GM12872 (cell line): ENCODE results near the gene ABCA1.

Experiments used
- TF ChIP-seq, protein P1 (sequence below): IDR thresholded peaks from 3 replicates; pipeline ENCODE4 v1.5.1; 2011; ENCODE audit warnings: low read depth, mild to moderate bottlenecking, low read length, moderate library complexity; ENCODE audit not compliant: insufficient read depth

ABCA1 gene

DNA sequence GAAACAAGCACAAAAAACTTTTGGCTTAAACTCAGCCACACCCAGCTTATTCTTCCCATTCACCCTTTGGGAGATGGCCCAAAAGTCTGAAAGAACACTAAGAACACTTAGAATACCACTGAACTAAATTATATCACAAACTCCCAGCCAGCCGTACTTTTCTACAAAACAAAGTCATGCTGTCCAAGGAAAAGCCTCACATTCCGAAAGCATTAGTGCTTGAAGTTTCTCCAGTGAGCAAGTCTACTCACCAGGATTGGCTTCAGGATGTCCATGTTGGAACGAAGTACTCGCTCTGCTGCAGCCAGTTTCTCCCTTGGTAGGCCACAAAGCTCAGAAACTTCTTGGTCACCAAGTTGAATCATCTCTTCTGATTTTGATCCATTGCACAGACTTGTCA, 69.7 kb downstream of the ABCA1 start:
- TF ChIP-seq, protein P1, sequence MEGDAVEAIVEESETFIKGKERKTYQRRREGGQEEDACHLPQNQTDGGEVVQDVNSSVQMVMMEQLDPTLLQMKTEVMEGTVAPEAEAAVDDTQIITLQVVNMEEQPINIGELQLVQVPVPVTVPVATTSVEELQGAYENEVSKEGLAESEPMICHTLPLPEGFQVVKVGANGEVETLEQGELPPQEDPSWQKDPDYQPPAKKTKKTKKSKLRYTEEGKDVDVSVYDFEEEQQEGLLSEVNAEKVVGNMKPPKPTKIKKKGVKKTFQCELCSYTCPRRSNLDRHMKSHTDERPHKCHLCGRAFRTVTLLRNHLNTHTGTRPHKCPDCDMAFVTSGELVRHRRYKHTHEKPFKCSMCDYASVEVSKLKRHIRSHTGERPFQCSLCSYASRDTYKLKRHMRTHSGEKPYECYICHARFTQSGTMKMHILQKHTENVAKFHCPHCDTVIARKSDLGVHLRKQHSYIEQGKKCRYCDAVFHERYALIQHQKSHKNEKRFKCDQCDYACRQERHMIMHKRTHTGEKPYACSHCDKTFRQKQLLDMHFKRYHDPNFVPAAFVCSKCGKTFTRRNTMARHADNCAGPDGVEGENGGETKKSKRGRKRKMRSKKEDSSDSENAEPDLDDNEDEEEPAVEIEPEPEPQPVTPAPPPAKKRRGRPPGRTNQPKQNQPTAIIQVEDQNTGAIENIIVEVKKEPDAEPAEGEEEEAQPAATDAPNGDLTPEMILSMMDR = no peak

DNA sequence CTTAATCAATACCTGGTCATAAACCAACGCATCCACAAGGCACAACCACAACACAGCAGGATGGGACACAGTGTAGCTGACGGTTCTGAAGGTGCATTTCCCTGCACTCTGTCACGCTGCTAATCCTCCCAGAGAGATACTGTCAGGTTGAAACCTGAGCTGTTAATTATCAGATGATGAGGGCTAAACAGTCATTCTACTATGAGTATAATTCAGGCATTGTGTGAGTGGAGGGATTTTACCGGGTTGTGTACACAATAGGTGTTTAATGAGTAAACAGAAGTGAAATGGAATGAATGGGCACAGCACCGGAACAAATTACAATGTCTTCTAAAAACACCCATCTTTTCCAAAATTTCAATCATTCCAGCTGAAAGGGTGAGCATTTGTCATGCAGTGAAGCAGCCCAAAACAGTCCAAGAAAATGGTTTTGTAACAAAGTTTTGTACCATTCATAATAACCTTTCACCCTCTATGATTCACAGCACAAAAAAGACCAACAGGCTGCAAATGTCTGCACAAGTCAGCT, 71.5 kb downstream of the ABCA1 start:
- TF ChIP-seq, protein P1 = no peak

DNA sequence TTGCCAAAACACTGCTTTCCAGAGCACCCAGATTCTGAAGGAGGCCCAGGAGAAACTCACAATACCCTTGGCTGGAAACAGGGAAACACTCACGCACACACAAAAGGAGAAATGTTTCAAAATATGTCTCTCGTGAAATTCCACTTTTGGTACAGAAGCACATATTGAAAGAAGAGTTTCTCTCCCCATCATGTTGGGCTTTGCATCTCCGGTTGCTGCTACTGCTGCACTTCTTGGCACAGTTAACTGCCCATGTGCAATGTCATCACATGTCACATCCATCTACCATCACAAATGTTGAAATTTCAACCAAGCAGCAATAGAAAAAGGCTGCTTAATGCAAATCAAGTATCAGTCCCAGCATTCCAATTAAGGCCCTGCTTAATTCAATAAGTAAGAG, 72.1 kb downstream of the ABCA1 start:
- TF ChIP-seq, protein P1 = no peak

DNA sequence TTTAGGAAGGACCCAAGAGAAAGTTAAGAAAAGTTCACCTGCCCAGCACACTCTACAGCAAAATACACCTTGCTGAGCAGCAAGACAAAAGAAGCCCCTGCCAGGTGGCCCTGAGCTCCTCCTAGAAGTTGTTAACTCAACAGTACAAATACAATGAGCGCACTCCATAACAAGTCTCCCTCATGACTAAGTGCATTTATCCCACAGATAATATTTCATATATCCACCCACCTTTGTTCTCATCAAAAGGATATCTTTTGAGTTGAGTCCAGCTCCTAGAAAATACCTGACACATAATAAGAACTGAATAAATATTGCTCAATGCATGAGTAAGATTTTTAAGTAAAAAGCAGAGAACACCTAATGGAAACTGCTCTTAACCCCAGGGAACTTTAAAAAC, 73.3 kb downstream of the ABCA1 start:
- TF ChIP-seq, protein P1 = no peak

DNA sequence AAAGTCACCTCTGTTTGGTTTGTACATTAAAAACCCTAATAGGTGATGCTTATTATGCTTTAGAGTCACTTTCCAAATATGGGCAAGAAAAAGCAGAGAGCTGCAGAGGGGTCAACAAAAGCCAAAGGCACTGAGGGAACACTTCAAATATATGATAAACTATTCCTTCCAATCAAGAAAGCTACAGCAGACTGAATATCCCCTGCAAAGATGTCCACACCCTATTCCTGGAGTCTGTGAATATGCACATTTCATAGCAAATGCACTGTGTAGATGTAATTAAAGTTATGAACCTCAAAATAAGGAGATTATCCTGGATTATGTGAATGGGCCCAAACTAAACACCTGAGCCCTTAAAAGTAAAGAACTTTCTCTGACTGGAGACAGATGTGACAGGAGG, 74.3 kb downstream of the ABCA1 start:
- TF ChIP-seq, protein P1 = no peak

DNA sequence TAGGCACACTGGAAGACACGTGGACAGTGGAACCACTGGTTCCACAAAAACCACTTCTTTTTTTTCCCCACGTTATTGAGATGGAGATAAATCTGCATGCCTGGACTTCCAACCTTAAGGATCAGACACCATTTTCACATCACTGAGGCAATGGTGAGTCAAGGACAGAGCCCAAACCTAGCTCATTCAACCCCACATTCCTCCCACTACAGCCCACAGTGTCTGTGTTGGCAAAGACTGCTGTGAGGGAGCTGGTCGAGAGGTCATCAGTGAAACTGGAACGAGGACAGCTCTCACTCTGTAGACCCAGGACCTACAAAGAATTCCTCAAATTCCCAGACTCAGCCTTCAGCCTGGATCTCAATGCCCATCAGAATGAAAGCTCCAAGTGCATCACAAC, 74.8 kb downstream of the ABCA1 start:
- TF ChIP-seq, protein P1 = no peak

DNA sequence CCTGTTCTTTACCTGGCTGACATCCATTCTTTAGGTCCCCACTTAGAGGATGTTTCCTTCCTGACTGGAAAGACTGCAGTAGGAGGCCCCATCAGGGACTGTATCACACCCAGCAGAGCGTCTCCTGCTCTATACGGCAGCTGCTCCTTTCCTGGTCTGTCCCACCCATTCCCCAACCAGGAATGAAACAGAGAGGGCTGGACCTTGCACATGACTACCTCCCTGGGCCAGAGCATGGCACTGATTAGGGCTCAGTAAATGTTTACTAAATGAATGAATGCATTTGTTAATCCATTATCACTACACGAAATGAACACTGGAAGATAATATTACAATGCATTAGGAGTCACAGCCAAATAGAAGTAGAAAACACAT, 76.4 kb downstream of the ABCA1 start:
- TF ChIP-seq, protein P1 = no peak

DNA sequence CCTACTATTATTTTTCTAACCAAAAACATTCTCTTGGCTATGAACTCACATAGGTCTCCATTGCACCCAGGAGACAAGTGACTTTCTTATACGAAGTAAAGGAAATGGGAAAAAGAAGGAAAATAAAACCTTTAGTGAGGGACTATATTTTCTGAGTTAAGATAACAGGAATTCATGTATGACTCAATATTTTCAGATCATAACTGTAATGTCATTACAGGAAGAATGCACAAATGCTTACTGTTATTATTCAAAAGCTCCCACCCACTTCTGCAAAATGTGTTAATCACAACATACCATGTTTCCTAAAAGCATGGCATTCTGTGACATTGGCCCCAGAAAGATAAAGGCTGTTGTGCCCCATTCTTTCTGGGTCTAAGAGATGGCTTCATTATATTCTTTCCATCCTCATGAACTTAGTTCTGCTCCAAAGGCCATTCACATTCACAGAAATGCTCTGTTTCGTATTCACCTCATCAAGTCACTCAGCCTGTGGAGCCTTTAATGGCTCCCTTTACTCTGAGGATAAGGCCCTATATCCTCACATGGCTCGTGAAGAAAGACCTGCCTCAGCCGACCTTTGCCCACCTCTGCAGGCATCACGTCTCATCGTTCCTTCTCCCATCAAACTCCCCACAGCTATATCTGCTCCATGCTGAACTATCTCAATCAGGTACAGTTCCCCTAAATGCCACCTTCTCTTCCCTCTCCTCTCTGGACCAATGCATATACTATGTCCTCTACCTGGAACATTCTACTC, 77.0 kb downstream of the ABCA1 start:
- TF ChIP-seq, protein P1 = no peak
